ENCODE results near the gene DDIAS.

The DDIAS gene

GRCh38 chr11:82865841-82866240 is 35.7 kb upstream of the DDIAS start:
- POLR2A ChIA-PET, result no interaction called here

GRCh38 chr11:82867495-82868082 is 33.9 kb upstream of the DDIAS start:
- DNase-seq (ENCODE audit: extremely low spot score), result peak; percentile 62
- TF ChIP-seq ZNF384 (IDR thresholded peaks at IDR 0.05), result peak; percentile 92
- no peak for TF ChIP-seq L3MBTL2 (conservative IDR thresholded peaks at IDR 0.05)
- no peak for TF ChIP-seq BHLHE40 (IDR thresholded peaks at IDR 0.05; ENCODE audit: borderline replicate concordance)
- no peak for TF ChIP-seq PKNOX1 (IDR thresholded peaks at IDR 0.05)
- TF ChIP-seq NFRKB (IDR thresholded peaks at IDR 0.05), result no peak
- ChIA-PET POLR2A (interaction anchor here (1.0 to 1.4 kb wide), 3 partner anchors 33 to 34 kb away, joined by 4 to 8 read pairs (median 5); partner anchors contain the start of genes DDIAS and PRCP), CTCF (interaction anchor here (0.5 to 2.3 kb wide), 30 partner anchors 11 to 956 kb away, joined by 3 to 15 read pairs (median 4); partner anchors contain the start of genes DDIAS and PRCP)

More at GRCh38 chr11:82865841-82866240, 35.7 kb upstream of the DDIAS start:
- TF ChIP-seq NFRKB (IDR thresholded peaks at IDR 0.05) (no peak), SP1 (IDR thresholded peaks at IDR 0.05) (no peak), ELF4 (IDR thresholded peaks at IDR 0.05) (no peak), ARNT (IDR thresholded peaks at IDR 0.05) (no peak), LEF1 (IDR thresholded peaks at IDR 0.05; ENCODE audit: borderline replicate concordance) (no peak), CTBP1 (IDR thresholded peaks at IDR 0.05; ENCODE audit: borderline replicate concordance) (no peak), L3MBTL2 (conservative IDR thresholded peaks at IDR 0.05) (no peak), ZNF384 (IDR thresholded peaks at IDR 0.05) (no peak), FOXA1 (IDR thresholded peaks at IDR 0.05) (no peak), HDGF (IDR thresholded peaks at IDR 0.05; ENCODE audit: borderline replicate concordance) (no peak), SUZ12 (IDR thresholded peaks at IDR 0.05) (no peak), FOXK2 (IDR thresholded peaks at IDR 0.05) (no peak), TARDBP (IDR thresholded peaks at IDR 0.05) (no peak), FOXM1 (IDR thresholded peaks at IDR 0.05; ENCODE audit: borderline replicate concordance) (no peak), PKNOX1 (IDR thresholded peaks at IDR 0.05) (no peak), BHLHE40 (IDR thresholded peaks at IDR 0.05; ENCODE audit: borderline replicate concordance) (no peak)
- DNase-seq (ENCODE audit: extremely low spot score), result no peak
- CTCF ChIA-PET, result interaction anchor here (0.7 kb wide), 3 partner anchors 21 to 170 kb away, joined by 3 to 7 read pairs (median 4); no protein-coding TSS in a partner anchor

DNA sequence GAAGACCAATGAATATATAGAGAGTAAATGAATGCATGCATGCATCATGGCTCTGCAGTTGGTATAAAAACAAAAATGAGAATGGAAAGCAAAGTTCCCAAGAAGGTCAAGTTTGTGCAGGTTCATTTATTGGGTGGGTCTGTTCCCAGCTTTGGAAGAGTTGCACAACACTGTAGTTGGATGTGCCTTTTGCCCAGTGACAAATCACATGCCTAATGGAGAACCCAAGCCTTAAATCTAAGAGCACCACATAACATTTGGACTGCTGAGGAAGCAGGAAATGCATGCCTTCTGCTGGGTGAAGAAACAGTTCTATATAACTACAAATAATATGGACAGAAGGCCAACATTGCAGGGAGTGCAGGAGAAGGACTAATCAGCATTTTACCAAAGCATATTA is 31.9 kb upstream of the DDIAS start:
- CTCF ChIA-PET, result interaction anchor here (0.6 to 0.7 kb wide), 3 partner anchors 139 to 441 kb away, joined by 3 to 4 read pairs (median 3); no protein-coding TSS in a partner anchor
- TF ChIP-seq FOXA1 (IDR thresholded peaks at IDR 0.05) (no peak), SP1 (IDR thresholded peaks at IDR 0.05) (no peak), TARDBP (IDR thresholded peaks at IDR 0.05) (no peak), CTBP1 (IDR thresholded peaks at IDR 0.05; ENCODE audit: borderline replicate concordance) (no peak), ELF4 (IDR thresholded peaks at IDR 0.05) (no peak), PKNOX1 (IDR thresholded peaks at IDR 0.05) (no peak), ZNF384 (IDR thresholded peaks at IDR 0.05) (no peak), L3MBTL2 (conservative IDR thresholded peaks at IDR 0.05) (no peak), ARNT (IDR thresholded peaks at IDR 0.05) (no peak), FOXK2 (IDR thresholded peaks at IDR 0.05) (no peak)
- DNase-seq (ENCODE audit: extremely low spot score), result no peak
- POLR2A ChIA-PET, result no interaction called here

- CTCF ChIA-PET, result no interaction called here
- DNase-seq (ENCODE audit: extremely low spot score), result no peak
- TF ChIP-seq FOXM1 (IDR thresholded peaks at IDR 0.05; ENCODE audit: borderline replicate concordance) (no peak), CTBP1 (IDR thresholded peaks at IDR 0.05; ENCODE audit: borderline replicate concordance) (no peak), HDGF (IDR thresholded peaks at IDR 0.05; ENCODE audit: borderline replicate concordance) (no peak), FOXA1 (IDR thresholded peaks at IDR 0.05) (no peak), PKNOX1 (IDR thresholded peaks at IDR 0.05) (no peak), BHLHE40 (IDR thresholded peaks at IDR 0.05; ENCODE audit: borderline replicate concordance) (no peak), FOXK2 (IDR thresholded peaks at IDR 0.05) (no peak), TARDBP (IDR thresholded peaks at IDR 0.05) (no peak), SP1 (IDR thresholded peaks at IDR 0.05) (no peak)
- POLR2A ChIA-PET, result no interaction called here
Measured at GRCh38 chr11:82871646-82872045, 29.9 kb upstream of the DDIAS start.

GRCh38 chr11:82872377-82873150 is 29.0 kb upstream of the DDIAS start:
- ChIA-PET POLR2A (interaction anchor here (1.4 kb wide), 1 partner anchor 28 kb away, joined by 5 read pairs; the partner anchor contains the start of gene PRCP), CTCF (no interaction called here)
- no peak for DNase-seq (ENCODE audit: extremely low spot score)
- TF ChIP-seq HDGF (IDR thresholded peaks at IDR 0.05; ENCODE audit: borderline replicate concordance) (no peak), FOXA1 (IDR thresholded peaks at IDR 0.05) (no peak), LEF1 (IDR thresholded peaks at IDR 0.05; ENCODE audit: borderline replicate concordance) (no peak), NFRKB (IDR thresholded peaks at IDR 0.05) (no peak), SUZ12 (IDR thresholded peaks at IDR 0.05) (no peak), PKNOX1 (IDR thresholded peaks at IDR 0.05) (no peak), L3MBTL2 (conservative IDR thresholded peaks at IDR 0.05) (no peak), TARDBP (IDR thresholded peaks at IDR 0.05) (no peak), SP1 (IDR thresholded peaks at IDR 0.05) (no peak), FOXK2 (IDR thresholded peaks at IDR 0.05) (no peak)
